GM10266 (cell line): ENCODE measurements around the gene YTHDF2.
A peak's percentile ranks its signal among the peaks of the same experiment; 100 is the strongest.
"Not testable (repeated sequence)": the region's sequence is repeated elsewhere in the genome, so short reads cannot be mapped to it uniquely, and the experiment has no call there.

ENCODE experiments used
- DNase-seq: peaks from one replicate; pipeline ENCODE4 v3.0.0; 2012; ENCODE audit errors: extremely low spot score
- TF ChIP-seq, protein P1 (sequence below): IDR thresholded peaks from 2 replicates; pipeline ENCODE4 v1.5.1; 2012; ENCODE audit warnings: mild to moderate bottlenecking, low read depth; ENCODE audit not compliant: control insufficient read depth, insufficient read depth; ENCODE audit errors: missing control alignments

The YTHDF2 gene

DNA sequence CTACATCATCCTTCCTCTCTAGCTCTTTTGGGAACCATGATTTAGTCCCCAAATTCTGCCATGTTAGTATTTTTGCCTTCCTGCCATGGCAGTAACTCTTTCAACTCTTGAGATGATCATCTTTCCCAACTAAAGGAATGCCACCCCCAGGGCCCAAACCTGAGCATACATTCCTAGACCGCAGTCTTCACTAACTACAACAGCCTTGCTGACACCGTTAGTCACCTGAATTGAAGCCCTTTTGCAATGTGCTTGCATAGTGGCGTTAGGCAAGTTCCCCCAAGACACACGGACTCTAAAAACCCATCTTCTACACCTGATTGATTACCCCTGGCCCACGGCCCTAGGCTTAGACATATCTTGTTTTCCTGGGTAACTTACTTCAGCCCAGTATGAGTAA lies 16.4 kb upstream of the YTHDF2 start:
- no peak for DNase-seq
- TF ChIP-seq, protein P1, sequence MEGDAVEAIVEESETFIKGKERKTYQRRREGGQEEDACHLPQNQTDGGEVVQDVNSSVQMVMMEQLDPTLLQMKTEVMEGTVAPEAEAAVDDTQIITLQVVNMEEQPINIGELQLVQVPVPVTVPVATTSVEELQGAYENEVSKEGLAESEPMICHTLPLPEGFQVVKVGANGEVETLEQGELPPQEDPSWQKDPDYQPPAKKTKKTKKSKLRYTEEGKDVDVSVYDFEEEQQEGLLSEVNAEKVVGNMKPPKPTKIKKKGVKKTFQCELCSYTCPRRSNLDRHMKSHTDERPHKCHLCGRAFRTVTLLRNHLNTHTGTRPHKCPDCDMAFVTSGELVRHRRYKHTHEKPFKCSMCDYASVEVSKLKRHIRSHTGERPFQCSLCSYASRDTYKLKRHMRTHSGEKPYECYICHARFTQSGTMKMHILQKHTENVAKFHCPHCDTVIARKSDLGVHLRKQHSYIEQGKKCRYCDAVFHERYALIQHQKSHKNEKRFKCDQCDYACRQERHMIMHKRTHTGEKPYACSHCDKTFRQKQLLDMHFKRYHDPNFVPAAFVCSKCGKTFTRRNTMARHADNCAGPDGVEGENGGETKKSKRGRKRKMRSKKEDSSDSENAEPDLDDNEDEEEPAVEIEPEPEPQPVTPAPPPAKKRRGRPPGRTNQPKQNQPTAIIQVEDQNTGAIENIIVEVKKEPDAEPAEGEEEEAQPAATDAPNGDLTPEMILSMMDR = no peak

- DNase-seq = not testable (repeated sequence)
Measured at GRCh38 chr1:28721927-28722326, 14.8 kb upstream of the YTHDF2 start.

GRCh38 chr1:28725365-28725764 lies 11.4 kb upstream of the YTHDF2 start:
- DNase-seq = not testable (repeated sequence)

DNA sequence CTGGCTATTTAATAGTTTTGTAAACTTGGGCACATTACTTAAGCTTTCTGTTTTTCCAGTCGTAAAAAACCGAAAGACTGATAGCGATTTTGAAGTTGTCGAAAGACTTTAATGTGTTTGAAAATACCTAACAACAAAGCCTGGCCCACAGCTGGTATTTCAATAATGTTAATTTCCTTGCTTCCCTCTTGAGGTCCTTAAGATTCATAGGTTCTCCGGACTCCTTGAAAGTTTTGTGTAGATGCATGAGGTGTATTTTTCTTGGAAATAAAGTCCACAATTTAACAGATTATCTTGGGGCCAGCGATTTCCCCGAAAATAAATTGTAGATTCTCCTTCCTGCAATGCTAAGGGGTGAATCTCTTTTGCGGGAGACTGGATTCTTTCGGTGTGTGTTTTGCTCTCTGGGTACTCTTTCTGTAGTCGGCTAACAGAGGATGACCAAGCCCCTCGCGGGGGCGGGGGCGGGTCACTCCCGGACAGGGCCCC lies 735 bp upstream of the YTHDF2 start:
- TF ChIP-seq, protein P1 = no peak
- no peak for DNase-seq

DNA sequence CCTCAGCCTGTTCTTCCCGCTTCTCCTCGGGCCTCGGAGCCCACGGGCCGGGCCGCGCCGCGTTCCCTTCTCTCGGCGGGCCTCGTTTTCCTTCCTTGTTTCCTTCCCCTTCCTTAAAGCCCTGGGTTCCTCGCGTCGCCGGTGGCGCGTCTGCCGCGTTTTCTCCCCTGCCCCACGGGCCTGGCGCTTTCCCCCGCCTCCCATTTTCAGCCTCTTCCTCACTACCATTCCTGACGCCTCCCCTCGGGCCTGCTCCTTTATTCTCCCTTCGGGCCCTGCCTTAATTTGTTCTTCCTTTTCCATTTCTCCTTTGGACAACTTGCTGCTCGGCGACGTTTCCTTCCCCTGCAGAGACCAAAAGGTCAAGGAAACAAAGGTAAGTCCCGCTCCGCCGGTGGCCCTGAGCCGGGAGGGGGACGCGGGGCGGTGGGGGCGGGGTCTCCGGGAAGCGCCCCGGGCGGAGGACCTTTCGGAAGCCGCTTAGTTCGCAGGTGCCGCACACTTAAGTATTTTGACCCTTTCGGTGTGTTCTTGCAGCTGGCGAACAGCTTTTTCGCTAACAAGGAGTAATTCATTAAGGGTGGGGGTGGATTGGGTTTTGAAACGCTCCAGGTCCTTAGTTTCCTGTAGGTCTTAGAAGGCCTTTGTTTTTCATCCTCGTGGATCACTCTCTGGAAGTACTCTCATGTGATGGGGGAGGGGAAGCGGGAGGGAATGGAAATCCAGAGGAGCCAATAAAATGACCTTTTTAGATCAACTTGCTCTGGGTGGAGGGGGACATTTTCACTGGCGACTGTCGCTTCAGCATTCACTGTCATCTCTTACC lies 780 bp downstream of the YTHDF2 start:
- DNase-seq = peak; percentile 68
- TF ChIP-seq, protein P1 = no peak

- TF ChIP-seq, protein P1 = no peak
- DNase-seq = no peak
Measured at GRCh38 chr1:28740118-28740517, 3.4 kb downstream of the YTHDF2 start.

- TF ChIP-seq, protein P1 = no peak
- DNase-seq = no peak
Measured at GRCh38 chr1:28744184-28744583, 7.4 kb downstream of the YTHDF2 start.

GRCh38 chr1:28745653-28746173 lies 9.0 kb downstream of the YTHDF2 start:
- DNase-seq = no peak
- TF ChIP-seq, protein P1 = no peak
